Embryonic facial prominence (tissue), 1 donor: ENCODE data around the gene DDHD1.

Experiments
- DNase-seq: peaks from one replicate; pipeline ENCODE4 v3.0.0-alpha.2; 2016; ENCODE audit errors: extremely low spot score

The DDHD1 gene

GRCh38 chr14:53034036-53034435, 119.1 kb downstream of the DDHD1 start:
- DNase-seq = no peak

- no peak for DNase-seq
Measured at GRCh38 chr14:53032838-53033390, 120.2 kb downstream of the DDHD1 start.

GRCh38 chr14:53032161-53032803, 120.8 kb downstream of the DDHD1 start:
- DNase-seq = no peak

- no peak for DNase-seq
Measured at GRCh38 chr14:53027562-53027961, 125.6 kb downstream of the DDHD1 start.

- no peak for DNase-seq
Measured at GRCh38 chr14:53027041-53027440, 126.1 kb downstream of the DDHD1 start.

- no peak for DNase-seq
Measured at GRCh38 chr14:53023325-53023724, 129.8 kb downstream of the DDHD1 start.

- DNase-seq = no peak
Measured at GRCh38 chr14:53022593-53022992, 130.5 kb downstream of the DDHD1 start.

- no peak for DNase-seq
Measured at GRCh38 chr14:53020193-53020932, 132.8 kb downstream of the DDHD1 start.

GRCh38 chr14:53019406-53019805, 133.7 kb downstream of the DDHD1 start:
- no peak for DNase-seq

GRCh38 chr14:53017837-53018236, 135.3 kb downstream of the DDHD1 start:
- no peak for DNase-seq

GRCh38 chr14:53016919-53017318, 136.2 kb downstream of the DDHD1 start:
- DNase-seq = no peak

GRCh38 chr14:53016491-53016890, 136.6 kb downstream of the DDHD1 start:
- DNase-seq = no peak

GRCh38 chr14:53011053-53011462, 142.1 kb downstream of the DDHD1 start:
- no peak for DNase-seq

GRCh38 chr14:53010193-53011040, 142.7 kb downstream of the DDHD1 start:
- no peak for DNase-seq

GRCh38 chr14:53006931-53007562, 146.1 kb downstream of the DDHD1 start:
- DNase-seq = no peak

- no peak for DNase-seq
Measured at GRCh38 chr14:53004976-53005375, 148.1 kb downstream of the DDHD1 start.

- DNase-seq = no peak
Measured at GRCh38 chr14:53003776-53004175, 149.3 kb downstream of the DDHD1 start.

GRCh38 chr14:53002576-53002975, 150.5 kb downstream of the DDHD1 start:
- no peak for DNase-seq

- DNase-seq = no peak
Measured at GRCh38 chr14:53001787-53002378, 151.2 kb downstream of the DDHD1 start.

GRCh38 chr14:52998376-52999015, 154.6 kb downstream of the DDHD1 start:
- DNase-seq = no peak

GRCh38 chr14:52996493-52996892, 156.6 kb downstream of the DDHD1 start:
- no peak for DNase-seq
